Stimulated activated CD4-positive, alpha-beta T cell treated with anti-CD3 and anti-CD28 coated beads, Interleukin-4, amount 100 ng/mL, for 48 hours (primary cell): Measurements from ENCODE around the gene KSR2.

Experiments
- DNase-seq, 2 donors: peaks; one replicate each; pipeline ENCODE4 v3.0.0-alpha.2; 2020; ENCODE audit warnings: low read depth in 2 of 2

The KSR2 gene

GRCh38 chr12:117580015-117580717, 388.6 kb downstream of the KSR2 start:
- DNase-seq = no peak

- no peak for DNase-seq
Observed at GRCh38 chr12:117577122-117577657, 391.6 kb downstream of the KSR2 start.

- no peak for DNase-seq
Observed at GRCh38 chr12:117576053-117576452, 392.7 kb downstream of the KSR2 start.

GRCh38 chr12:117574655-117575054, 394.1 kb downstream of the KSR2 start:
- no peak for DNase-seq

- DNase-seq = no peak
Observed at GRCh38 chr12:117572755-117573154, 396.0 kb downstream of the KSR2 start.

GRCh38 chr12:117571321-117571720, 397.5 kb downstream of the KSR2 start:
- no peak for DNase-seq

- no peak for DNase-seq
Observed at GRCh38 chr12:117570608-117571007, 398.2 kb downstream of the KSR2 start.

- DNase-seq = no peak
Observed at GRCh38 chr12:117567644-117568216, 401.1 kb downstream of the KSR2 start.

GRCh38 chr12:117564881-117565280, 403.9 kb downstream of the KSR2 start:
- no peak for DNase-seq

- DNase-seq = no peak
Observed at GRCh38 chr12:117563706-117564105, 405.1 kb downstream of the KSR2 start.

GRCh38 chr12:117563007-117563406, 405.8 kb downstream of the KSR2 start:
- no peak for DNase-seq

- DNase-seq = no peak
Observed at GRCh38 chr12:117561990-117562389, 406.8 kb downstream of the KSR2 start.

- DNase-seq = no peak
Observed at GRCh38 chr12:117559978-117560377, 408.8 kb downstream of the KSR2 start.

- DNase-seq = no peak
Observed at GRCh38 chr12:117555889-117556288, 412.9 kb downstream of the KSR2 start.

GRCh38 chr12:117552971-117553370, 415.8 kb downstream of the KSR2 start:
- no peak for DNase-seq

- DNase-seq = no peak
Observed at GRCh38 chr12:117551665-117552064, 417.1 kb downstream of the KSR2 start.

- no peak for DNase-seq
Observed at GRCh38 chr12:117547209-117547608, 421.6 kb downstream of the KSR2 start.

GRCh38 chr12:117545216-117545615, 423.6 kb downstream of the KSR2 start:
- DNase-seq = no peak

GRCh38 chr12:117540011-117540410, 428.8 kb downstream of the KSR2 start:
- no peak for DNase-seq

GRCh38 chr12:117538926-117539325, 429.9 kb downstream of the KSR2 start:
- no peak for DNase-seq

GRCh38 chr12:117538032-117538690, 430.6 kb downstream of the KSR2 start:
- DNase-seq = no peak

- DNase-seq = no peak
Observed at GRCh38 chr12:117533687-117534086, 435.1 kb downstream of the KSR2 start.

GRCh38 chr12:117530796-117531195, 438.0 kb downstream of the KSR2 start:
- DNase-seq = no peak
